GM21737 (cell line): Measurements from ENCODE around the gene CD58.
"Not testable (repeated sequence)": the region's sequence is repeated elsewhere in the genome, so short reads cannot be mapped to it uniquely, and the experiment has no call there.

ENCODE experiments used
- ATAC-seq: cut with Tn5 transposase; IDR thresholded peaks from one replicate; pipeline ENCODE4 v1.9.1; 2021; ENCODE audit warnings: mild to moderate bottlenecking, moderate library complexity; ENCODE audit not compliant: unreplicated experiment

Gene CD58

DNA sequence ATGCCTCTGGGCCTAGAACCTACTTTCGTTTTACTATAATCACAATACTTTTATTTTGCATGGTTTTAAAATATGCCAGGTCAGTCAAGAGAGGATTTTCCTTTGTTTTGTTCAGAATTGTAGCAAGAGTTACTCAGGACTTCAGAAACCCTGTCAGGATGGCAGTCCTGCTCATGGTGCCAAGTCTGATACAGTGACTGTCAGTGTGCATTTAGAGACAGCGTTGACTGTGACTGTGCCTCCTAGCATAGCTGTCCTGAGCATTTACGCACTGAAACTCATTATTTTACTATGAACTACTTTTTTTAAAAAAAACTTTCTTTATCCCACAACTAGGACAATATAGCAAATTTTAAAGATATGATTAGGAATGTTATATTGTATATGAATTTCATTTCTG lies 23.2 kb upstream of the CD58 start:
- ATAC-seq = not testable (repeated sequence)

DNA sequence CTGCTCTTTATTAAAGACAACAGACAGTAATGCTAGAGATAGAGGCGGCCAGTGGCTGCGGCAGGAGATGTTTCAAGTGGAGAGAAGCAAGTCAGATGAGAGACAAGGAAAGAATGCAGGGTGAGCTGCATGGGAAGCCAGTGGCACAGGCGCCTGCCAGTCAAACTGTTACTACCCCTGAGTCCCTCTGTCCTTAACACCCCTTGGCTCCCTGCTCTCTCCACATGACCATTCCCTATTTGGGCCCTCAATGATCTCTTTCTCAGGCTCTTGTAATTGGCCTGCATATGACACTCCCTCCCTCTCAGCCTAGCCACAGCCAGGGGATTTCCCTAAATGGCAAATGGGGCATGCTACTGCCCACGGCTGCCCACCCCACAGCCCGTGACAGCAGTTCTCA lies 22.6 kb upstream of the CD58 start:
- ATAC-seq = not testable (repeated sequence)

DNA sequence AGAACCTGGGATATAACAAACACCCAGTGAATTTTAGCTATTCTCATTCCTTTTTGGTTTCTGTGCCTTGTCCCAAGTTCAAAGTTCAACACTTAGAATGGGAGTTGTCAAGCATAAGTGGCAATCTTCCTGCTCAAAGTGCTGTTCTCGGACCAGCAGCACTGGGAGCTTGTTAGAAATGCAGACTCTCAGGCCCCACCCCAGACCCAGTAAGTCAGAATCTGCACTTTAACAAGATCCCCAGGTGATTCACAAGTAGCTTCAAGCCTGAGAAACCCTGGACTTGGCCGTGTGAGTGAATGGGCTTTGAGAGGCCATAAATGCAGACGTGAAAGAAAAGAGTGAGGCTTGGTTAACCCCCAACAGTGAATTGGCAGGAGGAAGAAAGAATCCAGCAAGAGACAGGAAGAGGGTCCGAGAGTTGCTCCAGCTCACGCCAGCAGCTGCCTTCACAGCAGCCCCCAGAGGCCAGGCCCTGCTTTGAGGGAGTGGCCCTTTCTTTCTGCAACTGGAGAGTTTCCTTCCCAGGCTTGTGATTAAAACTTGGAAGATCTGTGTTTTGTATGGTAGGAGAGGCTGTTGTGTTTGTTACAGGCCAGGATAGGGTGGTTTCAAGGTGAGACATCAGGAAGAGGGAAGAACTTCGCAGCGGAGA lies 21.3 kb upstream of the CD58 start:
- not testable (repeated sequence) for ATAC-seq

DNA sequence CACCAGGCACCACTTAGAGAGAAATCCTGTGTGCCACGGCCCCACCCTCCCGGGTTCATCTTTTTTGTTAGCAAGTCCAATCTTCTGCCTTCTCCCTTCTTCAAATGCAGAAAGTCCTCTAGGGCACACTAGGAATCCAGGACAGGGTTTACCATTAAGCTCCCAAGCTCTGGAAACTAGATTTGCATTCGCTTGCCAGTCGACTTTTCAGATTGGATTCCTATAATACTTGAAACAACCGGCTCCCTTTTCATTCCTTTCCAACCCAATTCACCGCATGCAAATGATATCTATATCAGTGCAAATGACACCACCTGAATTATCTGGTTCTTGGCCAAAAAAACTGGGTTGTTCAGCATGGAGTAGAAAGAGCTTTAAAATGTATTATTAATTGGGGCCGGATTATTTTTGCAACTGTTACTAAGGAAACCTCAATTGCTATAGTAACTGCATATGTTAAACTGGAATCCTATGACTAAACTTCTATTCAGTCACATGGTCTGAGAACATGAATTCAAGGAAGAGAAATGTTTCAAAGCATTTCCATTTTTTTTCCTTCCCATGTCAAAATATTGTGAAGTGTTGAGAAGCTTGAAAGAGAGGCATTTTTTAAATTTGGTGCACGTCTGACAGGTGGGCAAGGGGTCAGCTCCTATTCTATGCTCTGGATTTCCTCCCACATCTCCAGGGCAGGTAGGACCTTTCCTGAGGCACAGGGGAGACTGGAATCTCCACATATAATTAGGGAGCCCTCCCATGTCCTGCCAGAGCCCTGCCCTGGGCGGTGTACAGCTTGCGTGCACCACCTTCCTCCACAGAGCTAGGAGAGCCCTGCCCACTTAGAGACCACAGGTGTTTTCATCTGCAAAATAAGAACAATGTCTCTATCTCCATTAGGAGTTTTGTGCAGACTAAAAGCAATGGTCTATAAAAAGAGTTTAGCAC lies 20.5 kb upstream of the CD58 start:
- not testable (repeated sequence) for ATAC-seq

DNA sequence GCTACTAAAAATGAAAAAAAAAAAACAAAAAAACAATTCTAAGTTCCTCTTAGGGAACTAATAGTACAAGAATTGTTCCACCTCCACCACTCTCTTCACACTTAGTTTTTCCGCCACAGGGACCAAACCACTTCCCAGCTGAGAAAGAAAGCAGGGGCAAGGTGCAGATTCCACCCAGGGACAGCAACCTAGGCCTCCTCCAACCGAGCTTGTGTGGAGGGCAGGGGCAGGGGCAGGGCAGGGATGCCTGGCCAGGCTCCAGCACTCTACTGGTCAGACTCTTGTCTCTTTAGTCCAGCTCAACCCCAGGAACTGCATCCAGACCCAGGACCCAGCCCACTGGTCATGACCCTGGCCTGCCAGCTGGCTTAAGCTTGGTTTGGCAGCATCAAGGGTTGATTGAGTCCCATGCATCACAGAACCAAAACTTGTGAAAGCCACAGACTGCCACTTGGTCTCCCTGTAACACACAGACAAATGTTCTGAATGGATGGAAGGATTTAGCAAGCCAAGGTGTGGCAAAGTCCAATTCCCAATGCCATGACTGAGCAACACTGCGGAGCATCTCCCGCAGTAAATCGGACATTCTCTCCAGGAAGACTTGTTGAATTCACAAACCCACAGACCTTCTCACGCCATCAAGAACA lies 19.7 kb upstream of the CD58 start:
- ATAC-seq = not testable (repeated sequence)

DNA sequence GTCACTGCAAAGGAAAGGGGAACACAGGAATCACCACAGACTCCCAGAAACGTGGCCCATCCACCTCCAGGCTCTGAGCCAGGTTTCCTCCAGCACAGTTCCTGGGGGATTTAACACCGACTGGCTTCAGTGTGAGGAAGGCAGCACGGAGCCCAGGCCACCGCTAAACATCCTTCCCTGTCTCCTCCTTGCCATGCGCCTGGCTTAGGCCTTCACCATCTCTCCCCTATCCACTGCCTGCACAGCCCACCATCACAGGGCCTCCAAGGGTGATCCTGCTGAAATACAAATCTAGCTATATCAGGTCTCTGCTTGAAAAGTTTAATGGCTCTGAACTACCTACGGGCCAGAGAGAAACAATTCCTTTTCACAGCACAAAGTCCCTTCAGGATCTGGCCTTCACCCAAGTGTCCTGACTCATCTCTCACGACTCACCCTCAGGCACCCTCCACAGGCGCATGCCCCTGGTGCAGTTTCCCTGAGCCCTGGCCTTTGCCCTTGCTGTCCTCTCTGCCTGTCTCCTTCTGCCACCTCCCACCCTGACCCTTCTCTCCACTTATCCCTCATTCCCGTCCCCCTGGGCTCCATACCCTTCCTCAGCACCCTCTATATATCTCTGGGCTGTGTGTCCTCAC lies 18.4 kb upstream of the CD58 start:
- not testable (repeated sequence) for ATAC-seq

DNA sequence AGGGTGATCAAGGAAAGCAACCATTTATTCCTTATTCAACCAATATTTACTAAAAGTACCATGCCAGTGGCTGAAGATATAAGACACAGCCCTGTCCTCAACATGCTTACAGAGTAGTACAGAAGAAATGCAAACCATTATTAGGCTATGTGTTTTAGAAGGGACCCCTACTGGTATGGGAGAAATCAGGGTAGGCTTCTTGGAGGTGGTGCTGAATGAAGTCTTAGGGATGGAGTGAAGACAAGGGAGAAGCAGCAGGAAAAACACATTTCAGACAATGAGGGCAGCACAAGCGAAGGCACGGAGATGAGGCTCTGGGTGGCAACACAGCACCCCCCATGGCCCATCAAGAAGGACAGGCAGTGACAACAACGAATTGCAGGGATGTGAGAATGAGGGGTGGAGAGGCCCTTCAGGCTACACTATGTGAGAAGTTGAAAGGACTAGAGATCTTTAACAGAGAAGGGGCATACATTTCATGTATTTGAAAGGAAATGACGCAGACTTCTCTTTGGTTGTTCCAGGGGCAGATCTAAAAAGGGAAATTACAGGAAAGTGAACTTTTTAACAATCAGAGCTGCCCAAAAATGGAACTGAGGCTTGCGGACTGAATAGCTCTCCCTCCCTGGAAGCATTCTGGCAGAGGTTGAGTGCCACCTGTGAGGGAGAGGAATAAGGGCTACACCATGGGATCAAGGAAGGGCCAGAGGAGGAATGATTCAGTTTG lies 16.8 kb upstream of the CD58 start:
- no peak for ATAC-seq

DNA sequence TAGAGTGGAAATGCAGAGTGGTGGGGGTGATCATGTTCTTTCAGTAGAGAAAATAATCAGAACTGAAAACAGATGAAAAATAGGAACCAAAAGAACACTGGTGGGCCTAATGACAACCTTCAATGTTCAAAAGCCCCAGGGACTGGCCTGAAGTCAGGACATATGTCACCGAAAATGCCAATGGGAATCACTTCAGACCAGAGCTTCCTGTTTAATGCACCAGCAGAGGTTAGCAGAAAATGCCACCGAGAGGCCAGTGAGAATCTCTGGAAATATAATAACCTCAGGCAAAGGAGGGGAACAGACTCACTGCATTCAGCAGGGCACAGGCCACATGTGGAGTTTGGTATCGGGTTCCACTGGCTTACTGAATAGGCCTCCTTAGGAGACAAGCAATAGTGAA lies 15.9 kb upstream of the CD58 start:
- no peak for ATAC-seq

DNA sequence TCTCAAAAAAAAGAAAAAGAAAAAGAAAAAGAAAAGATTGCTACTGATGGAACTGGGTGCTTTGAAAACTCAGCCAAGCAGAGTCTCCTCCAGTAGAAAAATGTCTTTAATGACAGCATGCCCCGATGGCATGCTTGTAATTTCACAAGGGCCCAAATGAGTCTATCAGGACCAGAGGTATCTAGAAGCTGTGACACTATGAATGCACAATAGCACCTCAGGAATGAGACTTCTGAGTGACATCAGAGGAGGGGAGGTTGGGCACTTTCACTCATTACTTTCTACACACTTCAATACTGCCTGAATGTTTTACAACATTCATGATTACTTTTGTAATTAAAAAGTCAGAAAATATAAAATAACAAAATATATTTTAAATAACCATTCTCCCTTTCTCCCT lies 15.1 kb upstream of the CD58 start:
- no peak for ATAC-seq

DNA sequence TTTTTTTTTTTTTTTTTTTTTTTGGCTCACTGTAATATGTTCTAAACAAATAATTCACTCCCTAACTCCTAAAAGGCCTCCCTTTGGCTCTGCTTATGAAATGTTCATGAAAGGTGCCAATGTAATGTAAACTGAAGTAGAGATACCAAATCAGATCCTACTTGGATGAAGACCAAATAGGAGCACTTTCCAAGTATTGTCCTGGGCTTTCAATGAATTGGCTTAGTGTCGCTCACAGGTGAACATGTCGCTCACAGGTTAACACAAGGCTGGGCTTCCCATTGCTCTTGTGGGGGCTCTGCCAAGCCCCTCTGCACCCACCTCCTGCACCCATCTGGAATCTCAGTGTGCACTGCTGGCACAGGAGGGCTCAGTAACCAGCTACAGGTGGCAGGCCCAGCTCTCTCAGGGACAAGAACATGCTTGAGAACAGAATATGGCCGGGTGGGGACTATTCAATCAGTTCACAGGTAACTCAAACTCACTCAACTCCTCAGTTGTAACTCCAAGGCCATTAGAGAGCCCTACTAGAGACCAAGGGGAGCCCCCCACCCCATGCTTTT lies 10.6 kb upstream of the CD58 start:
- ATAC-seq = no peak

DNA sequence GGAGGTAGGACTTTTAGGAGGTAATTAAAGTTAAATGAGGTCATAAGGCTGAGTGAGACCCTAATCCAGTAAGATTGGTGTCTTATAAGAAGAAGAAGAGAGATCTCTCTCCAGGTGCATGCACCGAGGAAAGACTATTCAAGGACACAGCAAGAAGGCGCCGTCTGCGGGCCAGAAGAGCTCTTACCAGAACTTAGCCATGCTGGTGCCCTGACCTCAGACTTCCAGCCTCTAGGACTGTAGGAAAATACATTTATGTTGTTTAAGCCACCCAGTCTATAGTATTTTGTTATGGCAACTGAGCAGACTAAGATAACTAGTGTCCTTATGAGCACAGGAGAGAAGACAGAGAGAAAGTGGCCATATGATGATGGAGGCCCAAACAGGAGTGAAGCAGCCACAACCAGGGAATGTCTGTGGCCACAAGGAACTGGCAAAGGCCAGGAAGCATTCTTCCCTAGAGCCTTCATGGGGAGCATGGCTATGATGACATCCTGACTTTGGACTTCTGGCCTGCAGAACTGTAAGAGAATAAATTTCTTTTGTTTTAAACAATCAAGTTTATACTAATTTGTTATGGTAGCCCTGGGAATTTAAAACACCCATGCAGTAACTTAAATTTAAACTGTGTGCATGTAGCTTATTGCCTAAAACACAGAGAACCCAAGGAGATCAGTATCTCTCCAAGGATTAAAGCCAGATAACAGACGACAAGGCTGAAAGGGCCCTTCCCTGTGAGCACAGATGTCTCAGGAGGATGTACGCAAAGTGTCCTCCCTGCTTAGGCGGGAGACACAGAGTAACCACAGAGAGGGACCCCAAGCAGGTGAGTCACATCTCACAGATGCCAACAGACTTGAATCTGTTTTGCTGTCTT lies 9.9 kb upstream of the CD58 start:
- ATAC-seq = no peak

DNA sequence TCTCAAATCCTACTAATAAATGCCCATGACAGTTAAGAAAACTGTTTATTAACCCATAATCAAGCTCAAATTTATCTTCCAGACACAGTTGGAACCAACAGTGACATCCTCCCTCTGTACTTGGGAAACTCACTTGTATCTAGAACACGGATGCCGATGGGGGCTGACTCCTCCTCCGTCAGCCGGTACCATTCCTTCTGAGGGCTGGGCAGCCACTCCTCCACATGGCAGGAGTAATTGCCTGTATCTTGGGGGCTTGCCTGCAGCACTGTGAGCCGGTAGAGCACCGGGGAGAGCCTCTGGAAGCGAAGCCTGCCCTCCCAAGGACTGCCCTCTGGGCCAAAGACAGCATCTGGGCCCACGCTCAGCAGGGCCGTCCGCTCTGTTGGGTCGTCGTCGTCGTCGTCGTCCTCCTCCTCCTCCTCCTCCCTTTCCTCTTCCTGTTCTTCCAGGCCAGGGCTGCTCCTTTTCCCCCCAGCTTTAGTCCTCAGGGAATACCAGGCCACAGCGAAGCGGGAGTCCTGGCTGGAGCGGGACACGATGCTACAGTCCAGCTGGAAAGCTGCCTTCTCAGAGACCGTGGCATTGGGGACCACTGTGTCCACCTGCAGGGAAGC lies 8.5 kb upstream of the CD58 start:
- no peak for ATAC-seq

DNA sequence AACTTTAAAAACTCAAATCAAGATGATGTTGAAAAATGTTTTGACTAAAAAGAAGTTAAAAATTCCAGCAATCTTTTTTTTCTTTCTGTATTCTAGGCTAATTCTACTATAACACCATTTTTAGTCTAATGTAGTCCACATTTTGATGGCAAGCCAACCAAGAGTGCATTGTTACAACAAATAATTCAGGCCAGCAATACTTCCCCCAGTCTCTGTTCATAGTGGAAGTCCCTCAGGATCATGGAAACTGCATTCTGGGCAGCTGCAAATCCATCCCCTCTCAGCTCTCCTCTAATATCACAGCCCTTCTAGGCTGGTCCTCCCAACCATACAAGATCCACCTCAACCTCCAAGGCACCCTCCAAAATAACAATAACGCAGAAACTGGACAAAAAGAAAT lies 7.8 kb upstream of the CD58 start:
- no peak for ATAC-seq

DNA sequence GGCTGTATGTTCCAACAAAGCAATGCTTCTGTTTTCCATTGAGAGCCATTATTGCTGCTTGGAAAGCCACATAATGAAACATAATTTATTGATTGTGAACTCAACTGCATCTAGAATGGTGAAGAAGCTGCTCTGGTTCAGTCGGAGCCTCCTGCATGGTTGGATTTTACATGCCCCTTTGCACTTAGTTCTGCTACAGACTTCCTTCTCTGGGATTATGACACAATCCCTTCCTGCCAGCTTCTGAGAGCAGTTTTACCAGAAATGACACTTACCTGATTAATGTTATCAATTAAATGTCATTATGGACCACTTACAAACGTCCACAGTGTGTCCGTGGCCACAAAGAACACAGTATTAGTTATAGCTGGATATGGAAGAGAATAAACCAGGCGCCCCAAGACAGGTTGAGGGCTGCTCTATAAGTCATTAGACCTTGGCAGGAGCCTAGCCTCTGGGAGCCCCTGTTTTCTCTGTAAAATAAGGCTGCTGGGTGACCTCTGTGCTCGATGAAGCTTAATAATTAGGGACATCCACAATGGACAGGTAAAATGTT lies 7.0 kb upstream of the CD58 start:
- no peak for ATAC-seq

DNA sequence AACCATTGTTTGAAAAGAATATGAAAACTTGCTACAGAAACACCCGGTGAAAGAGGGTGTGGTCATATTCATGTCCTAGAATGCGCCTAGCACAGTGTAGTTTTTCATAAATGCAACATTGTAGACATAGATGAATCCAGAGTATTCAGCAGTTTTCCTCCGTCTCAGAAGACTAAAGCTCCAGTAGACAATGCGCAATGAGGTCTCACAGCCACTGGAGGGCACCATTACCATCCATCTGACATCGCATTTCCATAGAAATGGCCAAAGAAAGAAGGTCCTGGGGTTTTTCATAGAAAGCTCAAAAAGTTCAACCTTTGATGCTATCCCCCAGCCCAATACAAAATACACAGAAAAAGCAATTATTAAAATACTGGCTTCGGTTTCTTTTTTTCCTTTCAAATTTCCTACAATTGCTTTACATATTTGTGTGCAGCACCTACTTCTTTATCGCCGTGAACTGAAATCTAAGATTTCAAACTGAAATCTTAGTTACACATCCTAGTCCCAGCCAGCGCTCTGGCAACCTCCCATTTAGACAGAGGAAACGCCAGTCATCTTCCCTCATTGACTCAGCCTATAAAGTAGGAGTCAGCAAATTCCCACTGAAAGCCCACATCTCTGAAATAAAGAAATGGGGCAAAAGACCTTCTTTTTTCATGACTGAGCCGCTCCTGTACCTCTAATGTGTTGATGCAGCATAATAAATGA lies 3.9 kb upstream of the CD58 start:
- no peak for ATAC-seq

DNA sequence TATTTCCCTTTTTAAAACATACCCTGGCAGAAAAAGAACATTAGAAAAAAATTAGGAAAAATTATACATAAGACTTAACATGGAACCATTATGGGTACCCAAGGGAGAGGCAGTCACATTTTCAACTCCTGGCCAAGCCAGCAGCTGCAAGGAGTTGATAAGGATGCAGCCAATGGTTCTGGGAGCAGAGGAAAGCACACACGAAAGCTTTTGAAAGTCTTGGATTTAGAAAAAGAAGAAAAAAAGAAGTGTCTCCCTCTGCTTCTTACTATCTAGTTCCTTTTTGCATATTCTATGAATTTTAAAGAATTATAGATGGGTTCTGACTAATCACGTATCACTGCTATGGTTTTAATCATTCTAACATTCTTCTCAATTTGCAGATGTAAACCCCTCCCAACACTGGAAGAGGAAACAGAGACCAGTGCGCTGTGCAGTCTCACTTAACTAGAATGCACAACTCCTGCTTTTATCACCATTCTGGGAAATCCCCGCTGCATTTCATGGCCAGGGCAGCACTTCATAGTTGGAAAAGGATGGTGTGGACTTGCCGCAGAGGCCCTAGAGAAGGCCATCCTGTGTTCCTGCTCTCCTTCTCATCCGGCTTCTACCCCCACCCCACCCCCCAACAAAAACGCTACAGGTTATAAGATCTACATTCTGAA lies 2.7 kb upstream of the CD58 start:
- no peak for ATAC-seq

DNA sequence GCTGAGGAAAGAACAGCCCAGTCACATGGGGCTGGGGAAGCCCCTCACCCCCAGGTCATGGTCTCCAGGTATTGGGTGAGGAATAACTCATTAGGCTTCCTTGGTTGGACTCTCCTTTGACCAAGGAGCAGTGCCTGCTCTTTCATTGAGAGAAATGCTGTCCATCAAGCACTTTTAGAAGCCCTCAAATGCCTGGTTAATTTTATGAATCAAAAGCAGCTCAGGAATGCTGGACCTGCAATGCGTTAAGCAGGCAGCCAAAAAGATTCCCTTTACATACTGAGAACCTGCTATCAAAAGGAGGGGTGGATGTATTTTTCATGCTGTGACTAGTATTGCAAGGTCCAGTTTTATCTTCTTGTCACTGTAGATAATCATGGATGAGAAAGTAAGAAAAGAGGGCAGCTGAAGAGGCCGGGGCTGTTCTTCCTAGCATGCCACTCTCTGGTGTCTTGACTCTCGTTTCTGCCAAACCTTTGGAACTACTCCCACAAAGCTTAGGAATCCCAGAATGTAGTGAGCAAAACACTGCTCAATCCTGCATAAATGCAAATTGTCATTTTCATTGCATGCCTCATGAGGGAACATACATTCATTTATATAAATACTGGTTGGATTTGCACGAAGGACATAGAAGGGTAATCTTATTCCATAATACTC lies 2.1 kb upstream of the CD58 start:
- no peak for ATAC-seq
